ENCODE results near the gene POLH.

- TF ChIP-seq ZBTB33 (IDR thresholded peaks at IDR 0.05; ENCODE audit: borderline replicate concordance, low read depth) (no peak), NFIC (IDR thresholded peaks at IDR 0.05; ENCODE audit: borderline replicate concordance) (no peak), TAF1 (IDR thresholded peaks at IDR 0.05; ENCODE audit: borderline replicate concordance, low read depth, low read length) (no peak)
- TF ChIP-seq, protein P1, sequence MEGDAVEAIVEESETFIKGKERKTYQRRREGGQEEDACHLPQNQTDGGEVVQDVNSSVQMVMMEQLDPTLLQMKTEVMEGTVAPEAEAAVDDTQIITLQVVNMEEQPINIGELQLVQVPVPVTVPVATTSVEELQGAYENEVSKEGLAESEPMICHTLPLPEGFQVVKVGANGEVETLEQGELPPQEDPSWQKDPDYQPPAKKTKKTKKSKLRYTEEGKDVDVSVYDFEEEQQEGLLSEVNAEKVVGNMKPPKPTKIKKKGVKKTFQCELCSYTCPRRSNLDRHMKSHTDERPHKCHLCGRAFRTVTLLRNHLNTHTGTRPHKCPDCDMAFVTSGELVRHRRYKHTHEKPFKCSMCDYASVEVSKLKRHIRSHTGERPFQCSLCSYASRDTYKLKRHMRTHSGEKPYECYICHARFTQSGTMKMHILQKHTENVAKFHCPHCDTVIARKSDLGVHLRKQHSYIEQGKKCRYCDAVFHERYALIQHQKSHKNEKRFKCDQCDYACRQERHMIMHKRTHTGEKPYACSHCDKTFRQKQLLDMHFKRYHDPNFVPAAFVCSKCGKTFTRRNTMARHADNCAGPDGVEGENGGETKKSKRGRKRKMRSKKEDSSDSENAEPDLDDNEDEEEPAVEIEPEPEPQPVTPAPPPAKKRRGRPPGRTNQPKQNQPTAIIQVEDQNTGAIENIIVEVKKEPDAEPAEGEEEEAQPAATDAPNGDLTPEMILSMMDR (IDR thresholded peaks at IDR 0.05): no peak
These were observed 9.0 kb downstream of the POLH start for GRCh38 chr6:43584892-43585570.

Data from SK-N-SH (cell line).